Effector memory CD8-positive, alpha-beta T cell (primary cell): ENCODE measurements around the gene MED4.

Source experiments
- ATAC-seq: fragments of 150-1000 bp; cut with Tn5 transposase; replicated peaks from 2 replicates; pipeline ENCODE4 v1.10.0; 2021; ENCODE audit warnings: mild to moderate bottlenecking, moderate library complexity
- DNase-seq, 3 experiments: peaks; one replicate each; pipeline ENCODE4 v3.0.0; 2021
- H3K27ac Mint-ChIP-seq, 2 donors: one replicate each; pipeline ENCODE4 v1.8.0; 2022; ENCODE audit warnings: mild to moderate bottlenecking in 2 of 2, mixed read lengths in 2 of 2, moderate library complexity in 2 of 2
- H3K27me3 Mint-ChIP-seq, 2 donors: one replicate each; pipeline ENCODE4 v1.8.0; 2022; ENCODE audit warnings: mixed read lengths in 2 of 2
- H3K36me3 Mint-ChIP-seq: one replicate; pipeline ENCODE4 v1.8.0; 2022; ENCODE audit warnings: mild to moderate bottlenecking, moderate library complexity, mixed read lengths; ENCODE audit not compliant: insufficient read depth
- H3K4me1 Mint-ChIP-seq, 2 donors: one replicate each; pipeline ENCODE4 v1.8.0; 2022; ENCODE audit warnings: low read depth in 2 of 2, mixed read lengths in 2 of 2
- H3K4me3 Mint-ChIP-seq, 2 donors: one replicate each; pipeline ENCODE4 v1.8.0; 2022; ENCODE audit warnings: mild to moderate bottlenecking in 2 of 2, mixed read lengths in 2 of 2, moderate library complexity in 2 of 2
- H3K9me3 Mint-ChIP-seq, 2 donors: one replicate each; pipeline ENCODE4 v1.8.0; 2022; ENCODE audit warnings: mixed read lengths in 2 of 2
- total RNA-seq, 9 experiments: gene quantifications; one replicate each; lab custom pipeline; 2026; lab: John Stamatoyannopoulos, UW

The MED4 gene, protein sequence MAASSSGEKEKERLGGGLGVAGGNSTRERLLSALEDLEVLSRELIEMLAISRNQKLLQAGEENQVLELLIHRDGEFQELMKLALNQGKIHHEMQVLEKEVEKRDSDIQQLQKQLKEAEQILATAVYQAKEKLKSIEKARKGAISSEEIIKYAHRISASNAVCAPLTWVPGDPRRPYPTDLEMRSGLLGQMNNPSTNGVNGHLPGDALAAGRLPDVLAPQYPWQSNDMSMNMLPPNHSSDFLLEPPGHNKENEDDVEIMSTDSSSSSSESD
- 36.3 to 60.8 (median 50.8) reads per million in 9 experiments for total RNA-seq

DNA sequence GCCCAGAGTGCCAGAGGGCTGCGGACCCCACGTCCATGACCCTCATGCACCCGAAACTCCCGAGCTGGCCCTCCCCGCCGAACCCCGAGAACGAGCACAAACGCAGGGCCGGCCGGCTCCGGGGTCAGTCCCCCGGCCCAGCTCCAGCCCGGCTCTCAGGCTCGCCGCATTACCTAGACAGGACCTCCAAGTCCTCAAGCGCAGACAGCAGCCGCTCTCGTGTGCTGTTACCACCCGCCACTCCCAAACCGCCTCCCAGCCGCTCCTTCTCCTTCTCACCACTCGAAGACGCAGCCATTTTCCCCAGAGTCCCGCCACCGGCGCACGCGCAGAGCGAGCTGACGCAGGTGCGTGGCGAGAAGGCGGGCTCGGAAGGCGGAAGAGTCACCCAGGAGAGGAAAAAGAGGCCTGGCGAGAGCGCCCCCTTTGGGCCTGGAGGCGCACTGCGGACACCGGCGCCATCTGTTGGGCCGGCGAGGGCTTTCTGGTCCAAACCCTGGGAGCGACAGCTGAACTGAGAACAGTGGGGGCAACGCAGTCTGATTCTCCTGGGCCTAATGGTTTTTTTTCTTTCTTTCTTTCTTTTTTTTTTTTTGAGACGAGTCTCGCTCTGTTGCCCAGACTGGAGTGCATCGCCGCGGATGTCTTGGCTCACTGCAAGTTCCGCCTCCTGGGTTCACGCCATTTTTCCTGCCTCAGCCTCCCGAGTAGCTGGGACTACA, at the start of gene MED4:
Gene MED4, minus strand, starts transcription at position 324 of the 722 bp plus-strand sequence. Its CDS starts 26 bp downstream, at position 298.
- peak within 1 kb of the TSS; percentile 88 to 89 for H3K4me3 Mint-ChIP-seq
- ATAC-seq: peak; percentile 96
- H3K27ac Mint-ChIP-seq: peak within 1 kb of the TSS; percentile 95 to 96
- peaks cover 6 to 9% of the 10 kb centered on the region in 2 donors for H3K27me3 Mint-ChIP-seq
- DNase-seq: peak; percentile 97 to 99 (median 99)
- H3K4me1 Mint-ChIP-seq: peaks cover 28 to 35% of the 10 kb centered on the region in 2 donors
- H3K36me3 Mint-ChIP-seq: peaks cover 23% of the 10 kb centered on the region
- H3K9me3 Mint-ChIP-seq: no peaks in the 10 kb centered on the region

- ATAC-seq (peak; percentile 68), DNase-seq (no peak)
- H3K4me1 Mint-ChIP-seq: peaks cover 21 to 27% of the 10 kb centered on the region in 2 donors
- no peaks in the 10 kb centered on the region for H3K27me3 Mint-ChIP-seq
- H3K9me3 Mint-ChIP-seq: no peaks in the 10 kb centered on the region
- H3K36me3 Mint-ChIP-seq: no peaks in the 10 kb centered on the region
- H3K27ac Mint-ChIP-seq: peak overlapping the region; percentile 2 to 71
- H3K4me3 Mint-ChIP-seq: no peak overlapping the region
Observed at GRCh38 chr13:48144413-48145035, 49.6 kb upstream of the MED4 start.

DNA sequence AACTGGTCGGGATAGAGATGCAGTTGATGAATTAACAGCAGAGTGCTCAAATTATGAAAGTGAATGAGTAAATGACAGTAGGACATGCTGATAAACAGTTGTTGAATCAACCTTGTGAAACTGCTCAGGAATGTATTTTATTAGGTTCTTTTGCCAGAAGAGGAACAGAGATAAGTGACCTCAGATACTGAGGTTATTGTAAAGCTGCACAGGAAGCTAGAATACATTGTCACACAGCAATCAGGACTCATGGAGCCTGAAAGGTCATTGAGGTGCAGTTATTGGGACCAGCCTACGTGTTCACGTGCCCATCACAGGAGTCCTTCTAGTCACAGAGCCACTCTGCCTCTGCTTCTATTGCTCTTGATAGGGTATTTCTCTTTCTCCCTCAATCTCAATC, 47.5 kb upstream of the MED4 start:
- H3K9me3 Mint-ChIP-seq: no peaks in the 10 kb centered on the region
- H3K4me3 Mint-ChIP-seq: no peak overlapping the region
- no peak for ATAC-seq
- H3K27me3 Mint-ChIP-seq: no peaks in the 10 kb centered on the region
- H3K4me1 Mint-ChIP-seq: peaks cover 12 to 22% of the 10 kb centered on the region in 2 donors
- DNase-seq: no peak
- H3K27ac Mint-ChIP-seq: peak overlapping the region; percentile 33 to 67
- no peaks in the 10 kb centered on the region for H3K36me3 Mint-ChIP-seq

- H3K4me1 Mint-ChIP-seq: peaks cover 2 to 9% of the 10 kb centered on the region in 2 donors
Observed at GRCh38 chr13:48138270-48138669, 43.4 kb upstream of the MED4 start.

GRCh38 chr13:48132961-48133360, 38.1 kb upstream of the MED4 start:
- peaks cover 6 to 9% of the 10 kb centered on the region in 2 donors for H3K27me3 Mint-ChIP-seq
- peaks cover 4% of the 10 kb centered on the region for H3K36me3 Mint-ChIP-seq
- H3K4me3 Mint-ChIP-seq: no peak overlapping the region
- no peaks in the 10 kb centered on the region for H3K9me3 Mint-ChIP-seq
- H3K4me1 Mint-ChIP-seq: no peaks in the 10 kb centered on the region
- ATAC-seq (no peak), DNase-seq (no peak)
- no peak overlapping the region for H3K27ac Mint-ChIP-seq

More at GRCh38 chr13:48138270-48138669, 43.4 kb upstream of the MED4 start:
- Mint-ChIP-seq H3K27me3 (peaks cover 0 to under 1% of the 10 kb centered on the region in 2 donors), H3K27ac (no peak overlapping the region), H3K36me3 (no peaks in the 10 kb centered on the region), H3K4me3 (no peak overlapping the region), H3K9me3 (no peaks in the 10 kb centered on the region)
- ATAC-seq: no peak
- DNase-seq: no peak

DNA sequence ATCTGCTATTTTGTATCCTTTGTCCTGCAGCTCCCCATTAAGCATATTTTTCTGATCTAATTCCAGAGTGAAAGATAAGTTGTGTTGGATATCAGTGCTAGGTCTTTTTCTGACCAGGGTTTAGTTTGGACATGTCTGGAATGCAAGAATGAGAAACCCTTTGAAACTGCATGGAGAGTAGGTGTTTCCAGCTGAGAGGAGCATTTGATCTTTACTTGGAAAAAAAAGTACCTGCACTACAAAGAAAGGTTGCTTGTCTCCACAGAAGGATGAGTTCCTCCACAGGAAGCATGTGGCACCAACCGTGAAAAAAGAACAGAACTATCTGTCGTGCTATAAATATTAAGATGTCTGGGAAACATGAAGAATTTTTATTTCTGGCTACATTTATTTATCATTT, 36.6 kb upstream of the MED4 start:
- H3K4me3 Mint-ChIP-seq: no peak overlapping the region
- DNase-seq (no peak), ATAC-seq (no peak)
- no peaks in the 10 kb centered on the region for H3K9me3 Mint-ChIP-seq
- peaks cover 7 to 8% of the 10 kb centered on the region in 2 donors for H3K4me1 Mint-ChIP-seq
- H3K36me3 Mint-ChIP-seq: peaks cover 4% of the 10 kb centered on the region
- no peak overlapping the region for H3K27ac Mint-ChIP-seq
- peaks cover 6 to 9% of the 10 kb centered on the region in 2 donors for H3K27me3 Mint-ChIP-seq

DNA sequence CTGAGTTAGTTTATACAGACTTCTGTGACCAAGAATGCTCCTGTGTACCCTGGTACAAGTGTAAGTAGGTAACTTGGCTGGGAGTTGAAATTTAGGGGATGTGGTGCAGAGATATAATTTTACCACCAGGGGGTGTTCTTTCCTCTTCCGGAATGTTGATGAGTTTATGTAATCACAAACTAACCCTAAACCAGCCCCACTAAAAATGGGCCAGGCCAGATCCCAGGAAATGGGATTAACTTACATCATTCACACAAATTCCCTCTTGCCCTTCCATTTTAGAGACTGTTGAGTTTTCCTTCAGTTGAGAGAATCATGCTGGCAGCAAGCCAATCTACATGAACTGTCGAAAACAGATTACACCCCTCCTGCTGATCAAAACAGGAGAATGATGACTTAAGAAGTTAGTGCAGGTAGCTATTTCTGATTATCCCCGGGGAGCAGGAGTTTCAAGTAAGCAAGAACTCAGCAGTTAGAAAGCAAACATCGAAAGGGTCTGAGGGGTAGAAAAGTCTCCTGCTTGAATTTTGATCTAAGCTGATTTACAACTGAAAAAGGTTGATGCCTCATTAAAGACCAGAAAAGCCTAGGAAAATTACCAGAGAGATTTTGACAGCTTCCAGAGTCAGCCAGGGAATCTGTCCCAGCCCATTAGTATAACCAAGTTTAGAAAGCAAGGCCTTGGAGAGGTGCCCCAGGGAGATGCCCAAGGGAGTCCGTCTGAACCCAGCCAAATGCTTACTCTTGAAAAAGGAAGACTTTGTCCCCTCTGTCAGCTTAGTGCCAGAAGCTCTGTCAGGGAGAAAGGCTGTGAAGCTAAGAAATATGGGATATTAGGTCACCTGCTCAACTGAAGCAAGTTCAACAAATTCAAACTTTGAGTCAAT, 32.3 kb upstream of the MED4 start:
- peak overlapping the region; percentile 63 to 83 for H3K27ac Mint-ChIP-seq
- peaks cover 7 to 8% of the 10 kb centered on the region in 2 donors for H3K4me1 Mint-ChIP-seq
- DNase-seq (peak; percentile 28 to 49 (median 29)), ATAC-seq (peak; percentile 99)
- H3K36me3 Mint-ChIP-seq: peaks cover 4% of the 10 kb centered on the region
- peak overlapping the region in 1 of 2 donors; percentile 18 for H3K4me3 Mint-ChIP-seq
- H3K9me3 Mint-ChIP-seq: no peaks in the 10 kb centered on the region
- H3K27me3 Mint-ChIP-seq: no peaks in the 10 kb centered on the region

- H3K27me3 Mint-ChIP-seq: peaks cover 0 to 5% of the 10 kb centered on the region in 2 donors
- DNase-seq: no peak
- peaks cover 4% of the 10 kb centered on the region for H3K36me3 Mint-ChIP-seq
- H3K9me3 Mint-ChIP-seq: no peaks in the 10 kb centered on the region
- peaks cover 7 to 8% of the 10 kb centered on the region in 2 donors for H3K4me1 Mint-ChIP-seq
- ATAC-seq: no peak
- no peak overlapping the region for H3K4me3 Mint-ChIP-seq
- H3K27ac Mint-ChIP-seq: no peak overlapping the region
Observed at GRCh38 chr13:48125794-48126228, 30.9 kb upstream of the MED4 start.

GRCh38 chr13:48123812-48124211, 28.9 kb upstream of the MED4 start:
- Mint-ChIP-seq H3K36me3 (no peaks in the 10 kb centered on the region), H3K4me1 (peaks cover 7 to 8% of the 10 kb centered on the region in 2 donors), H3K4me3 (no peak overlapping the region), H3K27ac (no peak overlapping the region), H3K9me3 (no peaks in the 10 kb centered on the region), H3K27me3 (peaks cover 0 to 7% of the 10 kb centered on the region in 2 donors)
- ATAC-seq (no peak), DNase-seq (no peak)

DNA sequence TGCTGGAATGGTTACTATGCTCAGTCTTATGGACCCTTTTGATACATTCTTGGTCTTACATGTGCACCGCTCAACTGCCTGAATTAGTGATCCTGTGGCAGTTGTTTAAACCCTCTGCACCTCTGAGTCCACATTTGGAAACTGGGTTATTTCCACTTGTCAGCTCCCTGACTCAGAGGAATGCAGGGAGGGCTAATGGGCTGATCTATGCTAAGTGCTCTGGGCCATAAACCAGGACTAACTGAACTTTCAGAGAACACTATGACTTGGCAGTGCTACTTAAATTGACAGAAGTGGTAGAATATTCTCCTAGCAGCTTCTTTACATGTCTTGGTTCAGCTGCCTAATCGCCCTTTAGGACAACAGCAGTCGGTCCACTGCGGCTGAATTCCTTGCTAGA, 26.8 kb upstream of the MED4 start:
- H3K4me1 Mint-ChIP-seq: peaks cover under 1 to 1% of the 10 kb centered on the region in 2 donors
- H3K27ac Mint-ChIP-seq: no peak overlapping the region
- no peak overlapping the region for H3K4me3 Mint-ChIP-seq
- peaks cover 1% of the 10 kb centered on the region for H3K36me3 Mint-ChIP-seq
- no peaks in the 10 kb centered on the region for H3K9me3 Mint-ChIP-seq
- DNase-seq (no peak), ATAC-seq (no peak)
- peaks cover 5 to 13% of the 10 kb centered on the region in 2 donors for H3K27me3 Mint-ChIP-seq

DNA sequence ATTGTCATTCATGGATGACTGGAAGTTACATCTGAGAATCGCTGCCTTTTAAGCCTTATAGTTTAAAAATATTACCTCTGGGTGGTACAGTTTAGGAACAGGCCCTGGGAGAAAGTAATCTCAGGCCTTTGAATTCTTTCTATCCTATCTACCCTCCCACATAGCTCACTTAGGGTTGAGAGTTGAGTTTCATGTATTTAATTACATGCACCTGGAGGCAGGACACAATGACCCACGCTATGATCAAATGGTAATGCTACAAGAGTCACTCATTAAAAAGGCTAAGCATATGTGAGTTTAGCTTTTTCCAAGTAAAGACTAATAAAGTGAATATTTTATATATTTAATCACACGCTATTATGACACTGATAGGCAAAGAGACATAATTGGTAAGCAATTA, 25.3 kb upstream of the MED4 start:
- Mint-ChIP-seq H3K9me3 (no peaks in the 10 kb centered on the region), H3K4me3 (no peak overlapping the region), H3K36me3 (peaks cover 2% of the 10 kb centered on the region)

DNA sequence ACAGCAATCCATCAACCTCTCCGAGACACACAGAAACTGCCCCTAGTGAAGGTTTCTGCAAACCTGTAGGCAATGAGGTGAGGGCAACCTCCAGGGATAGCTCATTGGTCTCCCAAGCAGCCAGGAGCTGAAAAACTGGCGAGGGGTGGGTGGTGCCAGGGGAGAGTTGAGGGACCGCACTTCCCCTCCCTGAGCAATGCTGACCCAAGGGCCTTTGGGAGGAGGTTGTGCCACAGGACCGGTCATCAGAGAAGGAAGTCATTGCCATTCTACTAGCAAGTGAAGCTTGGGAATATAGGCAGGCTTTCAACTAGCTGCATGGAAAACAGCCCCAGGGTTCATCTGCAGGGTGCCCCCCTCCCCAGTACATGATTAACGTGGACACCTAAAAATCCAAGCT, 23.1 kb upstream of the MED4 start:
- DNase-seq (no peak), ATAC-seq (no peak)
- no peak overlapping the region for H3K4me3 Mint-ChIP-seq
- H3K4me1 Mint-ChIP-seq: peaks cover 0 to 4% of the 10 kb centered on the region in 2 donors
- H3K9me3 Mint-ChIP-seq: no peaks in the 10 kb centered on the region
- peaks cover 22 to 36% of the 10 kb centered on the region in 2 donors for H3K27me3 Mint-ChIP-seq
- H3K27ac Mint-ChIP-seq: no peak overlapping the region
- peaks cover 2% of the 10 kb centered on the region for H3K36me3 Mint-ChIP-seq

More for the DNA sequence above, 25.3 kb upstream of the MED4 start:
- no peak for ATAC-seq
- Mint-ChIP-seq H3K27me3 (peaks cover 12 to 20% of the 10 kb centered on the region in 2 donors), H3K4me1 (no peaks in the 10 kb centered on the region), H3K27ac (no peak overlapping the region)
- DNase-seq: no peak
